NCI-H1694 treated with DMSO at 0.1 percent for 48 hours (cell line): ENCODE results near the gene MALL.
"Not testable (repeated sequence)": the region's sequence is repeated elsewhere in the genome, so short reads cannot be mapped to it uniquely, and the experiment has no call there.

ENCODE experiments used
- DNase-seq: peaks from one replicate; lab custom pipeline; 2025; lab: John Stamatoyannopoulos, UW

Gene MALL

GRCh38 chr2:110120171-110121051, 4.8 kb upstream of the MALL start:
- no peak for DNase-seq

GRCh38 chr2:110116033-110116710, 550 bp upstream of the MALL start:
- no peak for DNase-seq

GRCh38 chr2:110114831-110115255, 779 bp downstream of the MALL start:
- DNase-seq, result no peak

- DNase-seq, result no peak
Measured at GRCh38 chr2:110113961-110114591, 1.5 kb downstream of the MALL start.

- not testable (repeated sequence) for DNase-seq
Measured at GRCh38 chr2:110108291-110108690, 7.3 kb downstream of the MALL start.

- no peak for DNase-seq
Measured at GRCh38 chr2:110107092-110108079, 8.2 kb downstream of the MALL start.

GRCh38 chr2:110106642-110107041, 9.0 kb downstream of the MALL start:
- no peak for DNase-seq

GRCh38 chr2:110105608-110106467, 9.8 kb downstream of the MALL start:
- DNase-seq, result no peak

GRCh38 chr2:110105183-110105582, 10.4 kb downstream of the MALL start:
- no peak for DNase-seq

GRCh38 chr2:110104025-110104771, 11.4 kb downstream of the MALL start:
- no peak for DNase-seq

- DNase-seq, result no peak
Measured at GRCh38 chr2:110103061-110103961, 12.3 kb downstream of the MALL start.

GRCh38 chr2:110101901-110102803, 13.5 kb downstream of the MALL start:
- no peak for DNase-seq

- DNase-seq, result peak; percentile 62
Measured at GRCh38 chr2:110101280-110101844, 14.3 kb downstream of the MALL start.

- DNase-seq, result not testable (repeated sequence)
Measured at GRCh38 chr2:110100880-110101279, 14.7 kb downstream of the MALL start.

- DNase-seq, result no peak
Measured at GRCh38 chr2:110100480-110100879, 15.1 kb downstream of the MALL start.

GRCh38 chr2:110099471-110100225, 16.0 kb downstream of the MALL start:
- no peak for DNase-seq

- no peak for DNase-seq
Measured at GRCh38 chr2:110099038-110099425, 16.6 kb downstream of the MALL start.
